ENCODE results near the gene PCCA.

DNA sequence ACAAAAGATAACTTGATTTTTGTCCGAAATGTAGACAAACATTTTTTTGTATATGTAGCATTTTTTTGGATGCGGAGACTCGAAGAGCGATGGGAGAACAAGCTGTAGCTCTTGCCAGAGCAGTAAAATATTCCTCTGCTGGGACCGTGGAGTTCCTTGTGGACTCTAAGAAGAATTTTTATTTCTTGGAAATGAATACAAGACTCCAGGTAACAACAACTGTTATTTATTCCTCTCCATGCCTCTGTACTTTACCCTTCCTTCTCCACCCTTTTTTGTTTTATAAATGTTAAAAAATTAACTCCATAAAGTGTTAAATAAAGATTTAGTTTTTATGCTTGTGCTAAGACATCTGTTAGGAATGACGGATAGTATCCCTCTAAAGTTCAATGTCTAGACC lies 184.2 kb downstream of the PCCA start:
- TF ChIP-seq POLR2AphosphoS5 (IDR thresholded peaks at IDR 0.05) (no peak), CTCF (IDR thresholded peaks at IDR 0.05) (no peak), POLR2A (IDR thresholded peaks at IDR 0.05) (no peak)

Measured in suprapubic skin (tissue), 4 donors.